ENCODE data around the gene KCNK10.

The KCNK10 gene

DNA sequence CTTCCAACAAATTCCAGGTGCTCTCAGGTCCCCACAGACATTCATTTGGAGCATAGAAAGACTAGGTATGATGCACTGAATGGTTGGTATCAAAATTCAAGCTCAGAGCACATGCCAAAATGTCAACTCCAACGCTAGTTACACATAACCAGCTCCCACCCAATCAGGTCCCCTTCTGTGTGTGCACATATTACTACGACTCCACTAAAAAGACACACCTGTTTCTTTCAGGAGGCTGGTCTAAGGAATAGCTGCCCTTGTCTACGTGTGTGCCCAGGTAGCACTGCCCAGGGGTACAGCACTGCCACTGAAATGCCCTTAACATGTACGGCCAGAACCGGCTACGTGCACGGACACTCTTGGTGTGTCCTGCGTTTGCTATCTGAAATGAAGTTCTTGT, 138.1 kb downstream of the KCNK10 start:
- no peak for DNase-seq (ENCODE audit: low spot score)

DNA sequence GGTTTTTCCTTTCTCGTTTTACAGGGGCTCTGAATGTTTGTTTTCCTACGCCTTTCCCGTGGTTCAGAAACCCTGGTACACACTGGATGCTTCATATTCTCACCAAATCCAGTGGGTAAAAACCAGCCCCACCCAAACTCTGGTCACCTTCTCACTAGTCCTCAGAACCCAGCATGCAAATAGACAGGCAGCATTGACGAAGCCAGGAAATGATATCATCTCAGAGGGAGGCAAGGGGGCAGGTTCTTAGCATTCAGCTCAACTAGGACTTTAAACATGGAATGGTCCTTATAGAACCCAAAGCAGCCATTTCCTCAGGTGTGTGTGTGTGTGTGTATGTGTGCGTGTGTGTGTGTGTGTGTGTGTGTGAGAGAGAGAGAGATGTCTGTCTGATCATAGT, 142.0 kb downstream of the KCNK10 start:
- no peak for DNase-seq (ENCODE audit: low spot score)

DNA sequence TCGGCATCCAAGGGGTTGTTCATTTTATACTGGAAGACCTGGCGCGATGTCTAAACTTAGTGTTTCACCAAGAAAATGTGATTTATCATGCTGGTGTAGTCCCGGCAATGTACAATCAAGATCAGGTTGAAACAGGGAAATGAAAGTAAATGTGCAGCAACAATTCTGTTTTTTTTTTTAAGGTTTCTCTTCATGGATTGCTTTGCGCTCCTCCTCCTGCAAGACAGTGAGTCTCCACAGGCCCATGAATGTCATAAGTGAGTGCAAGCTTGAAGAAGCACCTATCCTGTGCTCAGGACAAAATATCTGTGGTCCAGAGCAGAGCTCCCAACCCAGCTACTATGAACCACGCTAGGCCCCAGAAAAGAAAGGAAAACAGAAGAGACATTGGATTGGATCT, 143.4 kb downstream of the KCNK10 start:
- DNase-seq (ENCODE audit: low spot score), result no peak

DNA sequence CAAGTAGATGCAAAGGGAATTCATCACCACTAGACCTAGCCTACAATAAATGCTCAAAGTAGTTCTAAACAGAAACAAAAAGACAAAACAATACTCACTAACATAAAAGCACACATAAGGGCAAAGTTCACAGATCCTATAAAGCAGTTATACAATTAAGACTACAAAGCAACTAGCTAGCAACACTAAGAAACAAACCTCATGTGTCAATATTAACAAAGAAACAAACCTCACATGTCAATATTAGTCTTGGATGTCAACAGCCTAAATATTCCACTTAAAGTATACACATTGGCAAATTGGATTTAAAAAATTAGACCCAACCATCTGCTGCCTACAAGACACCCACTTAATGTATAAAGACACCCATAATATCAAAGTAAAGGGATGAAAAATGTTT, 152.7 kb downstream of the KCNK10 start:
- DNase-seq (ENCODE audit: low spot score), result no peak

DNA sequence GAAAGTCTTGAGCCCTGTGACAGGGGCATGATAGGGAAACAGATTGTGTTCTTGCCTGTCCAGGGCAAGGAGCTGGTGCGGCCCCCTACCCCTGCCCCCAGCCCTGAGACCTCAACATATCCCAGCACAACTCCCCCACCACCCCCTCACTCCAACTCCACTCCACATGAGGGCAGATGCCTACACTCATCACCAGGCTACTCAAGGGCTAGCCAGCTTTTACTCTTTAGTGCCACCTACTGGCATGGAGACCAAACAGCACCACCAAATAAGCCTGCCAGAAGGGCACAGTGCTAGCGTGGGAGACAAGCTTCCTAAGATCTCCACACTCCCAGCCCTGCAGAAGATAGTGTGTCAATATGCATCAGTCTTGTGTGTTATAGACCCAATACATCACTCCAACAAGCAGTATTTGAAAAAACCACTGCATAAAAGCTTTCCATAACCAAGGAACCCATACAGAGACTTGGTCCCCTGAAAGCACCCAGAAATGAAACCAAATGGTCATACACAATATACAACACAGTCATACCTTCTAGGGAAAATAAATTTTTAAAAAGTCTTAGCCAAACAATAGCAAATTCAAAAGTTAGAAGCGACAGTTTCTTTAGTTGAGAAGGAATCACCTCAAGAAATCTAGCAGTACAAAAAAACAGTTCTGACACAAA, 154.4 kb downstream of the KCNK10 start:
- peak; percentile 52 for DNase-seq (ENCODE audit: low spot score)

DNA sequence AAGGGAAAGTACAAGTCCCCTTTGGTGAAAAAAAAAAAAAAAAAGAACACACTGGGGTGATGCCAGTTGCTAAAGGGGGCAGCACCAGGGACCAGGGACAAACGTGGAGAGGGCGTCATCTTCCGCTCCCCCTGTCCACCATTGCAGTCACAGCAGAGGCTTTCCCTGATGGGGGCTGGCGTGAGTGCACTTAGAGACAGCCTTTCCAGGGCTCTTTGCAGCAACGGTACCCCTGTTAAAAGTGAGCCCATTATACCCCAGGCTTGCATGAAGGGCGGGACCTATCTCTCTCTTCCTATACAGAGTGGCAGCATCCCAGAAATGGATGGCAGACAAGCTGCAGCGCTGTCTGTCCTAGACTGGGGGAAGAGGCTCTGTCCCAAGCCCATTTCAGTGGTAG, 155.0 kb downstream of the KCNK10 start:
- DNase-seq (ENCODE audit: low spot score), result no peak

DNA sequence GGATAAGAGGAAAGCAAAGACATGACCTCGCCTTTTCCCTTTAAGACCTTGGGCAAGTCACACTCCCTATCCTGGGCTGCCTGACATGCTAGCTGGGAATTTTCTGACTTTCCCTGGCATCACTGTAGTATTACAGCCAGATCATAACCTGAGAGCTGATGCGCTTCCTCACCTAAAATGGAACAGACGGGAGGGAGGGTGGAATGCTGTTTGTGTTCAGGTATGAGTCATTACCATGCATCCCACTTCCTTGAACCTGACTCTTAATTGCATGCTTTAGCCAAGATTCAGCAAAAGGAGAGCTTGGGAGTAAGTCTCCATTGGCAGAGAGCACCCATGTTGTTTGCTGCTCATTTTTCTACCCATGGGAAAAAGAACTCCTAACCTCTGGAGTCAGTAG, 156.5 kb downstream of the KCNK10 start:
- no peak for DNase-seq (ENCODE audit: low spot score)

DNA sequence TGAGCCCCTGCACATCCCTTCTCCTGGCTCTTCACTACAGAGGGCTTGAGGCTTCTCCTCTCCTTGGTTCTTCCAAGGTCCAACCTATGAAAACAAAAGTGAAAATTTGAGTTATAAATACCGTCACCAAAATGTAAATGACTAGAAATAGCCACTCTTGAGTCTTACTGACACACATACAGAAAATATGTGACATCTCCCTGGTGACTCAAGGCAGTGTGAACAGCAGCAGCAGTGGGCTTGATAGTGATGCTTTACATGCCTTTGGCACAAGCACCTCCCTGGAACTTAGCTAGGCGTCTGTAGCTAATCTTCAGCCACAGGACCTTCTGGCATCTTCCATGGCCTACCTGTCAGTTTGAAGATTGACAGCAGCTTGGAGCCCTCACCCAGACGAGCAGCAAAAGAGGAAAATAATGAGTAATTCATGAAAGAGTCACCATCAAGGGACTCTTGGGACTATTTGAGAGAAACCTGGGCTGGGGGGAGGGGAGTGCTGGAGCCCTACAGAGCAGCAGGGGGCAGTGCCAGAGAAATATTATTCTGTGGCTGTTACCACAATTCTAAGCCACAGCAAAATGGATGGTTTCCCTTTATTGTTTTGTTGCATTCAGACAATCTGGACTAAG, 158.0 kb downstream of the KCNK10 start:
- no peak for DNase-seq (ENCODE audit: low spot score)

DNA sequence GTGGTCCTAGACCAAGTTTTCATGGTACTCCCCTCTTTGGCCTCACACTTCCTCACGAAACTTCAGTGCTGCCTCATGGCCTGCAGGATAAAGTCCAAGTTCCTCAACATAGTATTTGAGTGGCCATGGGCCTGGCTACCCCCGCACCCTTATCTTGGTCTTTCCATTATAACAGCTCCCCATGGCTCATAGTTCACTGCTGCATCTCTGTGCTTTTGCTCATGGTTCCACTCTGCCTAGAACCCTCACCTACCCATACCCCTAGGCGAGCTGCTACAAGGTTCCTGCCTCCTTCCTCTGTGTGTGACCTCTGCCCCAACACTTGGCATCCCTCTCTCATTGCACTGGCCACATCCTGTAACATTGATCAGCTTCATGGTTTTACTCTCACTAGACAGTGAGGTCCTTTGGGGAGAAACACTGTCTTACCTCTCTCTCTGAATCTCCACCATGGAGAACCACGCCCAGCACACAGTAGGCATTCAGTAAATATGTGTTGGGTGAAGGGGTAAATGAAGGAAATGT, 159.3 kb downstream of the KCNK10 start:
- no peak for DNase-seq (ENCODE audit: low spot score)

DNA sequence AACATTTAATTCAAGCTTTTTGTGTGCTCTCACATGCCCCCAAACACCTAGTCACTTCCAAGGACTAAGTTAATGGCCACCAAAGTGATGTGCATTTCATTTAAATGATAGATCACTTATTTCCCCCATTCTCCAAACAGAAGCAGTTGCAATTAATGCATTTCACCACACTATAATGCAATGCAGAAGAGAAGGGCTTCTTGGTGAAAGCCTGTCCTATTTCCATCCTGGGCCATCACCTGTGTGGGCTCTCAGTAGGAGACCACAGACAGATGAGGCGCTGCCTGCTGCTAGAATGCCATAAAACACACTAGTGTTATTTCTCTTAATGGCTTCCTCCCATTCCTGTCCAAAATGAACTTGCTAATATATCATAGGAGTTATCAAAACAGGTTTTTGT, 166.9 kb downstream of the KCNK10 start:
- no peak for DNase-seq (ENCODE audit: low spot score)

DNA sequence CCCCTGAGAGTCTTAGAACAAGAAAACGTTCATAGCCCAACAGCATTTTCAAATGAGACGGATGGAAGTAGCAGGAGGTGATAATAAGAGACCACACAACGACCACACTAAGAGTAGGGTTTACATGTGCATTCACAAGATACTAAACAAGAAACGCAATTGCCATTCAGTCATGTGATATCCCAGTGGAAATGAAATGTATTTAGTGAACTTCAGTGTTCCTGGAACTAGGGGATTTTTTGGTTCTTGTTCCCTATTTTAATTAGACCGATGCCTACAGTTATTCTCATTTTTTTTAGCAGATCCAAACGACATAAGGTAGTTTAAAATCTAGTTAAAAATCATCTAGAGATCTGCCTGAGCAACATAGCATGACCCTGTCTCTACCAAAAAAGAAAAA, 168.1 kb downstream of the KCNK10 start:
- DNase-seq (ENCODE audit: low spot score), result no peak

DNA sequence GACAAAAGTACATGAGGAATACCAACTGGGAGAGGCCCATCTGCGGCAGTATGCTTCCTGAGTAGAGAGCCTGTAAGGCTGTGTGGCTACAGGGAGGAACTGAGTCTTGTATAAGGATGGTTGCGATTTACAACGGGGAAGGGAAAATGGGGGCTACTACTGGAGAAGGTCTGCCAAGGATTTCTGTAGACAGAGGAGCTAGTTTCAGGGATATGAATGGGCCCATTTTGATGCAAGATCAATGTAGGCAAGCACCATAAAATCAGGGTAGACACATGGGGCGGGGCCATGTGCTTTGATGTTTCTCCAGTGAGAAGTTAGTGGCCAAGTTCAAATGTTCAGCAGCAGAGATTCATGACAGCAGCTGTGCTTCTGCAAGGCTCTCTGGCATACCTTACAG, 168.7 kb downstream of the KCNK10 start:
- no peak for DNase-seq (ENCODE audit: low spot score)

DNA sequence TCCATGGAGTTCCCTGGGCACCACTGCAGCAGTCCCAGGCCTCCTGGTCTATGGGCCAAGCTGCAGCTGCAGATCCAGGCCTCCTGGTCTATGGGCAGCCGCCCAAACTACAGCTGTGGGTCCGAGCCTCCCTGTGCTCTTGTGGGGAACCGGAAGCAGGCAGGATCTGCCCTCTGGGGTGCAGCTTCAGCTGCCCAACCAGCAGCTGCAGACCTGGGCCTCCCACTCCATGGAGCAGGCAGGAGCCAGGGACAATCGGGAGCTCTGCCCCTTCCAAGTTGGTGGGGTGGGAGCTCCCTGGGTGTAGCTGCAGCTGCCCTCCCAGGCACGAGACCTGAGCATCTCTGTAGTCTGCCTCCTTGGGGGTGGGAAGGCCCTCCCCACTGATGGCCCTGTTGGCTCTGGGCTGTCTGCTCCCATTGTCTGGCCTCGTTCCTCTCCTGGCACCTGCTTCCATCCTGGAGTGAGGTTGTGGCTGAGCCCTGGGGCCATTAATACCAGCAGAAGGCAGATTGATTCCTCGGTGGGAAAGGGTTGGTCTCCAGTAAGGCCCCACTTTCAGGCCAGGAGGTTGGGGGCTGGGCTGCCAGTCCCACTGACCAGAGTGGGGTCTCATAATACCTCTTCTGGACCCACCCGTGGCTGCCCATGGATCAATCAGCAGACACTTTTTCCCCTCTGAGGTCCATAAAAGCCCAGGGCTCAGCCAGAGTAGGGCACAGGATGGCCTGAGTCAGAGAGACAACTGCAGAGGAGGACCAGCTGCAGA, 176.0 kb downstream of the KCNK10 start:
- DNase-seq (ENCODE audit: low spot score), result no peak

DNA sequence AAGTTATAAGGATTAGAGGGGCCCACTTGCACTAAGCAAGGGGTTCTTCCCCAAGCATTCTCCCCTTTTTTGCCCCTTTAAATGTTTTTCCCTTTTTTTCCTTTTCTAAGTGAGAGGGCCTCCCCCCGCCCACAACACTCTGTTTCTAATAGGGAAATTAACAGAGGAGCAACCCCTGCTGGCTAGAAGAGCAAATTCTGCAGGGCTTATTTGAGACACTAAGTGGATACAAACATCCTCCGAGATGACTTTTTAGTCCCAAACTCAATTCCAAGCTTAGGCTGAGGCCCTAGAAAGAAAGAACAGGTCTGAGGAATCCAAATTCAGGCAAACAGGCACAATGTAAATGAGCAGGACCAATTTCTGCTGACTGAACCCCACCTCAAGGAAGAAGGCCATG, 179.3 kb downstream of the KCNK10 start:
- DNase-seq (ENCODE audit: low spot score), result no peak

DNA sequence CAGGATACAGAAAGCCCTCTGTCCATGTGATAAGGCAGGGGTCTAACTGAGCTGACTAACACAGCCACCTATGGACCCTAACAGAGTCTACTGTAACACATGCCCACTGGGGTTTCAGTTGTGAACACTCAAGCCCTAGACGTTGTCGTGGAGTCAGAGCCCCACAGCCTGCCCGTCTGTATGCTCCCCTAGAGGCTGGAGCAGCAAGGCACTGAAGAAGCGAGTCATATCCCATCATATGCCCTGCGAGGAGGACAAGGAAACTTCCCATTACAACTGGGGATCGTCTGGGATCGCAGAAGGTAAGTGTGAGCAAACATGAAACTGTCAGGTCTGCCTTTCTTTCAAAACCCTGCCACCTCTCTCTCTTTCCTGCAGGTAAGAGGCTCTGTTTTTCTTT, 180.1 kb downstream of the KCNK10 start:
- DNase-seq (ENCODE audit: low spot score), result no peak

DNA sequence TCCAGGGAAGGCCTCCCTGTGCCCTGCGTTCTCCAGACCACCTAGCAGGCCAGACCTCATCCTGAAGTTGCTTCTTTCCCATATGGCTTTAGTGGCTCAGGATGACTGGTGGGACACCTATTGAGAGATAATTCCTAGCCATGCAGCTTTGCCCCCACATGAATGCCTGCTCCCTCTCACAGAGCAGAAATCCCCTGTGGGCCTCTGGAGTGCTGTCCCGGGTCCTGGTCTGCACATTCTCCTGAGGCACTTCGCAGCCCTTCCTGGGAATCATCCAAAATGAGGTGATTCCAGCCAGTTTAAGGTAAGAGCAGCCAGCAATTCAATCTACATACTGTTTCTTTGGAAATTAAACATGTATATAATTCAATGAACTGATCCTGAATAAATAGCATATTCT, 182.2 kb downstream of the KCNK10 start:
- no peak for DNase-seq (ENCODE audit: low spot score)

DNA sequence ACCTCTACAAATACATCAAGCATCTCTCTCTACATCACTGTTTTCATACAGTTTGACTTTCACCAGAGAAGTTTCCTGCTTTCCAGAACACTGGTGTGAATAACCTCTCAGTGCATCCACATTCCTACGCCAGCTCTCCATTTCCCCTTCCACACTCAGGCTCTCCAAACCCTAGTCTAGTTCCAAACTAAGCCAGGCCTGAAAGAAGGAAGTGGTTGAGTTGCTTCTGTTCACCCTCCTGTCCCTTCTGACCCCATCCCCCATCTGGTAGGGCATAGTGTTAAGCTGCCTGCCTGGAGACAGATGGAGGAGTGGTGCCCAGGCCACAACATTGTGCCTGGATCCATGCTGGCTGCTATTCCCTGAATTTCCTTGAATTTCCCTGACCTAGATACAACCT, 185.7 kb downstream of the KCNK10 start:
- no peak for DNase-seq (ENCODE audit: low spot score)

Data from germinal center (tissue), 1 donor.